Right lobe of liver (tissue), 6 donors: Measurements from ENCODE around the gene RGL1. TPM values are rescaled to one million over a fixed set of nuclear protein-coding genes. Genes with fewer than 3 reads are reported as not detected.

ENCODE experiments used
- ATAC-seq, 4 donors: fragments of 200-7000 bp; cut with Tn5 transposase; one replicate each; pipeline ENCODE4 v1.9.1; 2020; ENCODE audit warnings: mild to moderate bottlenecking in 4 of 4, moderate library complexity in 4 of 4
- DNase-seq, 3 donors: peaks; one replicate each; pipeline ENCODE4 v3.0.0-alpha.2; 2020
- H3K27ac ChIP-seq, 3 donors: fragments of 200-600 bp; one replicate each; pipeline ENCODE4 v1.8.0; 2022
- H3K27me3 ChIP-seq, 2 donors: fragments of 200-600 bp; one replicate each; pipeline ENCODE4 v1.8.0; 2022
- H3K36me3 ChIP-seq, 4 donors: fragments of 200-600 bp; sonication (generic) in 1 of 4; one replicate each; pipeline versions ENCODE4 v1.5.1 to v1.8.0; 2017 to 2022; ENCODE audit warnings: control low read depth in 1 of 4
- H3K4me1 ChIP-seq, 4 donors: fragments of 200-600 bp; sonication (generic) in 1 of 4; one replicate each; pipeline versions ENCODE4 v1.5.1 to v1.8.0; 2017 to 2022; ENCODE audit warnings: control low read depth in 1 of 4
- H3K4me3 ChIP-seq, 3 donors: fragments of 200-600 bp; one replicate each; pipeline ENCODE4 v1.8.0; 2022
- H3K9me3 ChIP-seq, 4 donors: fragments of 200-600 bp; sonication (generic) in 1 of 4; one replicate each; pipeline versions ENCODE4 v1.5.1 to v1.8.0; 2017 to 2022; ENCODE audit warnings: control low read depth in 1 of 4
- POLR2A ChIP-seq: fragments of 450-650 bp; IDR thresholded peaks from one replicate; pipeline ENCODE4 v1.6.1; 2017; ENCODE audit warnings: antibody characterized with exemption, mild to moderate bottlenecking
- WGBS: methylation state at CpG from one replicate; pipeline ENCODE4 v1.1.6; 2018; ENCODE audit warnings: low coverage, low lambda C conversion rate; ENCODE audit not compliant: insufficient coverage; ENCODE audit errors: missing lambda C conversion rate; 5-methylcytosine and 5-hydroxymethylcytosine counted together
- intact Hi-C, 2 donors: fragments of 100-400 bp; cut with DNase I; formaldehyde crosslinking; loops; one replicate each; pipeline versions ENCODE4 v1.11.2 to v1.14.1; 2022
- total RNA-seq, 6 experiments: library from RNA; depleted of rRNA in 2 of 6; stranded (reverse); fragments of >200 nt in 2 of 6; fragmentation: NEBNext Ultra II Directional in 3 of 6; extraction: Animal tissue kit (Norgen Biotek cat#: 25700) in 3 of 6; gene quantifications; one replicate each; pipeline versions ENCODE4 v1.1.0 to v1.2.4, GENCODE V29; 2016 to 2023
- TF ChIP-seq, protein P1 (sequence below), 4 donors: fragments of 200-600 bp in 3 of 4; fragments of 450-650 bp in 1 of 4; IDR thresholded peaks; one replicate each; pipeline versions ENCODE4 v1.5.1 to v1.8.0; 2016 to 2022; ENCODE audit warnings: antibody characterized with exemption in 4 of 4, mild to moderate bottlenecking in 2 of 4
- donor health status: DM: no; HTN: yes; CAD: no.
- donor health status: DM: no; HTN: no; CAD: no.
- donor health status: DM: no; HTN: no; CAD: no.
- donor health status: DM: no; HTN: yes; CAD: no.
- donor health status: DM: no; HTN: yes; CAD: no.

RGL1 gene
- total RNA-seq, 6 experiments from 2014 or later, result 5.5 to 13.1 (median 6.9) TPM

DNA sequence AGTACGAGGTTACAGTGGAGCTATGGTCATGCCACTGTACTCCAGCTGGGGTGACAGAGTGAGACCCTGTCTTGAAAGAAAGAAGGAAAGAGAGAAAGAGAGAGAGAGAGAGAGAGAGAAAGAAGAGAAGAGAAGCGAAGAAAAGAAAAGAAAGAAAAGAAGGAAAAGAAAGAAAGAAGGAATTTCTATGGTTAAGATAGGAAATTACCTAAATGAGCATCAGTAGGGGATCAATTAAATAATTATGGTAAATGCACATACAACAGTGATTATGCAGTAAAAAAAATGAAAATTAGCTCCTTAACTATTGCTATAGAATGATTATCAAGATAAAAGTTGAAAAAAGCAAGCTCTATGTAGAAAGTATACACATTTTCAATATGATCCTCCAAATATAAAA lies 172.8 kb downstream of the RGL1 start:
- Histone ChIP-seq H3K9me3 (no peaks in the 10 kb centered on the region), H3K4me3 (no peak overlapping the region), H3K27ac (no peak overlapping the region), H3K27me3 (no peaks in the 10 kb centered on the region), H3K4me1 (no peaks in the 10 kb centered on the region), H3K36me3 (no peaks in the 10 kb centered on the region)
- TF ChIP-seq, protein P1, sequence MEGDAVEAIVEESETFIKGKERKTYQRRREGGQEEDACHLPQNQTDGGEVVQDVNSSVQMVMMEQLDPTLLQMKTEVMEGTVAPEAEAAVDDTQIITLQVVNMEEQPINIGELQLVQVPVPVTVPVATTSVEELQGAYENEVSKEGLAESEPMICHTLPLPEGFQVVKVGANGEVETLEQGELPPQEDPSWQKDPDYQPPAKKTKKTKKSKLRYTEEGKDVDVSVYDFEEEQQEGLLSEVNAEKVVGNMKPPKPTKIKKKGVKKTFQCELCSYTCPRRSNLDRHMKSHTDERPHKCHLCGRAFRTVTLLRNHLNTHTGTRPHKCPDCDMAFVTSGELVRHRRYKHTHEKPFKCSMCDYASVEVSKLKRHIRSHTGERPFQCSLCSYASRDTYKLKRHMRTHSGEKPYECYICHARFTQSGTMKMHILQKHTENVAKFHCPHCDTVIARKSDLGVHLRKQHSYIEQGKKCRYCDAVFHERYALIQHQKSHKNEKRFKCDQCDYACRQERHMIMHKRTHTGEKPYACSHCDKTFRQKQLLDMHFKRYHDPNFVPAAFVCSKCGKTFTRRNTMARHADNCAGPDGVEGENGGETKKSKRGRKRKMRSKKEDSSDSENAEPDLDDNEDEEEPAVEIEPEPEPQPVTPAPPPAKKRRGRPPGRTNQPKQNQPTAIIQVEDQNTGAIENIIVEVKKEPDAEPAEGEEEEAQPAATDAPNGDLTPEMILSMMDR (IDR thresholded peaks at IDR 0.05), result no peak
- TF ChIP-seq POLR2A, result no peak
- DNase-seq (no peak), ATAC-seq (no peak)
- intact Hi-C loops, result no loop called here
- WGBS, result 100% methylated on average over 1 of the region's 2 CpGs

Other genes with a start within 250 kb of the RGL1 start
- gene NCF2, start 214.7 kb upstream of the RGL1 start, total RNA-seq, result 10 to 100 TPM in 3 of 6 experiments, 1 to 10 TPM in 3; 3.0 to 11.4 (median 7.9) TPM
- 10 to 100 TPM; 23.6 to 70.5 (median 41.3) TPM for gene ARPC5, start 169.3 kb upstream of the RGL1 start, total RNA-seq
- gene APOBEC4, start 151.8 kb upstream of the RGL1 start, total RNA-seq, result not detected
- gene COLGALT2, start 232.6 kb downstream of the RGL1 start, total RNA-seq, result under 1 TPM in 5 of 6 experiments, not detected in 1; 0.04 to 0.20 (median 0.17) TPM
- 10 to 100 TPM in 5 of 6 experiments, 1 to 10 TPM in 1; 9.6 to 17.1 (median 11.3) TPM for gene TSEN15, start 246.6 kb downstream of the RGL1 start, total RNA-seq